ENCODE measurements around the gene KDM5A.
"Not testable (repeated sequence)": the region's sequence is repeated elsewhere in the genome, so short reads cannot be mapped to it uniquely, and the experiment has no call there.

Gene KDM5A
- total RNA-seq, result 77.8 to 192 (median 125) reads per million in 17 experiments

GRCh38 chr12:389142-390096 is at the start of gene KDM5A:
Gene KDM5A (minus strand): TSS chr12:389320. CDS start chr12:389091, 229 bp downstream.
- DNase-seq, result peak; percentile 95 to 97 (median 96)

GRCh38 chr12:435737-436136 is 46.6 kb upstream of the KDM5A start:
- DNase-seq, result not testable (repeated sequence)

- no peak for DNase-seq
Measured at GRCh38 chr12:422526-422925, 33.4 kb upstream of the KDM5A start.

- DNase-seq, result no peak
Measured at GRCh38 chr12:418432-418831, 29.3 kb upstream of the KDM5A start.

GRCh38 chr12:414859-415258 is 25.7 kb upstream of the KDM5A start:
- no peak for DNase-seq

- peak in 2 of 4 experiments; percentile 21 to 31 for DNase-seq
Measured at GRCh38 chr12:402029-402389, 12.9 kb upstream of the KDM5A start.

GRCh38 chr12:401235-402028 is 12.3 kb upstream of the KDM5A start, which contains the start of gene CCDC77:
Gene CCDC77 (plus strand): TSS chr12:401644. CDS start chr12:409384, 7,740 bp downstream.
- DNase-seq, result peak; percentile 95 to 98 (median 96)

GRCh38 chr12:400828-401227 is 11.7 kb upstream of the KDM5A start:
- no peak for DNase-seq

GRCh38 chr12:388541-389141 is 479 bp downstream of the KDM5A start:
- peak; percentile 38 to 55 (median 44) for DNase-seq

GRCh38 chr12:388012-388411 is 1.1 kb downstream of the KDM5A start:
- DNase-seq, result no peak

- no peak for DNase-seq
Measured at GRCh38 chr12:386651-387050, 2.5 kb downstream of the KDM5A start.

GRCh38 chr12:370739-371485 is 18.2 kb downstream of the KDM5A start:
- DNase-seq, result not testable (repeated sequence)

GRCh38 chr12:367972-368371 is 21.1 kb downstream of the KDM5A start:
- no peak for DNase-seq

GRCh38 chr12:366820-367219 is 22.3 kb downstream of the KDM5A start:
- no peak for DNase-seq

- DNase-seq, result no peak
Measured at GRCh38 chr12:359091-359490, 30.0 kb downstream of the KDM5A start.

GRCh38 chr12:356276-356988 is 32.7 kb downstream of the KDM5A start:
- DNase-seq, result no peak

- DNase-seq, result not testable (repeated sequence)
Measured at GRCh38 chr12:351197-351596, 37.9 kb downstream of the KDM5A start.

- DNase-seq, result not testable (repeated sequence)
Measured at GRCh38 chr12:349625-350024, 39.5 kb downstream of the KDM5A start.

GRCh38 chr12:343036-343435 is 46.1 kb downstream of the KDM5A start:
- not testable (repeated sequence) for DNase-seq

GRCh38 chr12:337039-337438 is 52.1 kb downstream of the KDM5A start:
- DNase-seq, result no peak

- DNase-seq, result no peak
Measured at GRCh38 chr12:334125-334524, 55.0 kb downstream of the KDM5A start.

Measured in suppressor macrophage (primary cell).